Ovary (tissue), 3 donors: Measurements from ENCODE around the gene MAGI1.

Experiments used
- EP300 ChIP-seq: sonication (generic); formaldehyde crosslinking; IDR thresholded peaks from one replicate; pipeline ENCODE4 v1.6.1; 2017; ENCODE audit warnings: antibody characterized with exemption
- TF ChIP-seq, protein P1 (sequence below), 3 donors: fragments of 450-650 bp in 2 of 3; fragments of 200-600 bp in 1 of 3; IDR thresholded peaks; one replicate each; pipeline versions ENCODE4 v1.5.1 to v1.8.0; 2016 to 2022; ENCODE audit warnings: antibody characterized with exemption in 3 of 3, mild to moderate bottlenecking in 1 of 3
- donor health status: DM: no; HTN: no; CAD: no.

DNA sequence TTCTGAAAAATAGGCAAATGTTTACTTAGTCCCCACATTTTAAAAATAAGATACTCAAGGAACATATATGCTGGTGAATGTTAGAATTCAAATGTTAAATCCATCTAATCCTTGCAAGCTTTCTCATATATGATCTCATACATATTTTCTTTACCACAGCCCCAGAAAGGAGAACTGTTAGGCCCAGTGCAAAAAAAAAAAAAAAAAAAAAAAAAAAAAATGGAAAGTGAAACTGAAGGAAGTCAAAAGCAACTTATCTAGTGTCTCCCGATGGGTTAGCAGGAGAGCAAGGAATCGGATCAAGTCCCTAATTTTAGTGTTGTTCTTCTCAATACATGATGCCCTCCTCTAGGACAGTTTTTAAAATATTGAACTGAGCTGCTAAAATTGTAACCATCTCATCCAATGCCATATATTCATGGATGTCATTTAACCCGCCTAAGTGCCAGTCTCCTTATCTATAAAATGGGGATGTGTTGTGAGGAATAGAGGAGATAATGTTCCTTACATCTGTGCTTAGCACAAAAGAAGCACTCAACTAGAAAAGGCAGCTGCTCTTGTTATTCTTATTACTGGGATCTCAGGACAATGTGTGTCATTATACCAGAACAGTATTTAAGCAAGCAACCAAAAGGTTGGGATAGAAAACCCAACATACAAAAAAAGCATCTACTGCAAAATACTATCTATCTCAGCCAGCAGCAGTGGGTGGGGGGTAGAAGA, 279.7 kb downstream of the MAGI1 start:
- no peak for TF ChIP-seq EP300
- TF ChIP-seq, protein P1, sequence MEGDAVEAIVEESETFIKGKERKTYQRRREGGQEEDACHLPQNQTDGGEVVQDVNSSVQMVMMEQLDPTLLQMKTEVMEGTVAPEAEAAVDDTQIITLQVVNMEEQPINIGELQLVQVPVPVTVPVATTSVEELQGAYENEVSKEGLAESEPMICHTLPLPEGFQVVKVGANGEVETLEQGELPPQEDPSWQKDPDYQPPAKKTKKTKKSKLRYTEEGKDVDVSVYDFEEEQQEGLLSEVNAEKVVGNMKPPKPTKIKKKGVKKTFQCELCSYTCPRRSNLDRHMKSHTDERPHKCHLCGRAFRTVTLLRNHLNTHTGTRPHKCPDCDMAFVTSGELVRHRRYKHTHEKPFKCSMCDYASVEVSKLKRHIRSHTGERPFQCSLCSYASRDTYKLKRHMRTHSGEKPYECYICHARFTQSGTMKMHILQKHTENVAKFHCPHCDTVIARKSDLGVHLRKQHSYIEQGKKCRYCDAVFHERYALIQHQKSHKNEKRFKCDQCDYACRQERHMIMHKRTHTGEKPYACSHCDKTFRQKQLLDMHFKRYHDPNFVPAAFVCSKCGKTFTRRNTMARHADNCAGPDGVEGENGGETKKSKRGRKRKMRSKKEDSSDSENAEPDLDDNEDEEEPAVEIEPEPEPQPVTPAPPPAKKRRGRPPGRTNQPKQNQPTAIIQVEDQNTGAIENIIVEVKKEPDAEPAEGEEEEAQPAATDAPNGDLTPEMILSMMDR (IDR thresholded peaks at IDR 0.05), result no peak
